Esophagus muscularis mucosa (tissue), 4 donors: ENCODE results near the gene APOBEC3A.
A peak's percentile ranks its signal among the peaks of the same experiment; 100 is the strongest.

Experiments
- EP300 ChIP-seq: sonication (generic); formaldehyde crosslinking; IDR thresholded peaks from one replicate; pipeline ENCODE4 v1.6.1; 2017; ENCODE audit warnings: antibody characterized with exemption
- POLR2A ChIP-seq: fragments of 450-650 bp; IDR thresholded peaks from one replicate; pipeline ENCODE4 v1.6.1; 2017; ENCODE audit warnings: antibody characterized with exemption, moderate library complexity, mild to moderate bottlenecking, low read depth
- POLR2AphosphoS5 ChIP-seq, 2 donors: sonication (generic); formaldehyde crosslinking; IDR thresholded peaks; one replicate each; pipeline ENCODE4 v1.6.1; 2017; ENCODE audit warnings: antibody characterized with exemption in 2 of 2
- TF ChIP-seq, protein P1 (sequence below), 3 experiments: fragments of 200-600 bp in 2 of 3; fragments of 450-650 bp in 1 of 3; sonication (generic) in 2 of 3; IDR thresholded peaks; one replicate each; pipeline ENCODE4 v1.5.1; 2017 to 2019; ENCODE audit warnings: antibody characterized with exemption in 3 of 3, mild to moderate bottlenecking in 2 of 3, moderate library complexity in 1 of 3

DNA sequence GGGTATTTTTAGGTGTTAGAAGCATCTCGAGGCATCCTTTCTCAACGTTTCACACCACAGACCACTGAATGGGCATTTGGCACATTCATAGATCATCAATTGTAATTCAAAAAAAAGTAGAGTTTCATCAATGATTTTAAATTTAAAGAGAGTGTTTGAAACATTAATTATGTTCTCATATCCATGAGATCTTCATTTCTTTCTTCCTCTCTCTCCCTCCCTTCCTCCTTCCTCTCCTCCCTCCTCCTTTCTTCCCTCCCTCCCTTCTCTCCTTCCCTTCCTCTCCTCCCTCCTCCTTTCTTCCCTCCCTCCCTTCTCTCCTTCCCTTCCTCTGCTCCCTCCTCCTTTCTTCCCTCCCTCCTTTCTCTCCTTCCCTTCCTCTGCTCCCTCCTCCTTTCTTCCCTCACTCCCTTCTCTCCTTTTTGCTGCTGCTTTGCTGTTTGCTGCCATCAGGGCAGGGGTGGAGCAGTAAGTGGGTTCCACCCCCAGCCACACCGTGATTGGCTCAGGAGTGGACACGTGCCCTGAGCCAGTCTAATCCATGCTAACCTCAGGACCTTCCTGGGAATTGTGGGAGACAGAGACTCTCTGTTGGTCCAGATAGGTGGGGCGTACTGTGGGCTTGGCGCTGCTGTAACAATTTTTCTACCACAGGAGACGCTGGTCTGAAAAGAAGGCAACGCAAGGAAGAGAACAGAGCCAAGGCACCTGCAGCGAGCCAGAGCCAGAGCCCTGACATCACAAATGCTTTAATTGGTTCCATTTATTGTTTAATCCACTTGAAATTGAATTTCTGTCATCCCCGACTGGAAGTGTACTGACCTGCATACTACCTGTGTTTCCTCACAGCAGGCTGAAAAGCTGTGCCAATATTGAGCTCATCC, 33.7 kb upstream of the APOBEC3A start:
- TF ChIP-seq, protein P1, sequence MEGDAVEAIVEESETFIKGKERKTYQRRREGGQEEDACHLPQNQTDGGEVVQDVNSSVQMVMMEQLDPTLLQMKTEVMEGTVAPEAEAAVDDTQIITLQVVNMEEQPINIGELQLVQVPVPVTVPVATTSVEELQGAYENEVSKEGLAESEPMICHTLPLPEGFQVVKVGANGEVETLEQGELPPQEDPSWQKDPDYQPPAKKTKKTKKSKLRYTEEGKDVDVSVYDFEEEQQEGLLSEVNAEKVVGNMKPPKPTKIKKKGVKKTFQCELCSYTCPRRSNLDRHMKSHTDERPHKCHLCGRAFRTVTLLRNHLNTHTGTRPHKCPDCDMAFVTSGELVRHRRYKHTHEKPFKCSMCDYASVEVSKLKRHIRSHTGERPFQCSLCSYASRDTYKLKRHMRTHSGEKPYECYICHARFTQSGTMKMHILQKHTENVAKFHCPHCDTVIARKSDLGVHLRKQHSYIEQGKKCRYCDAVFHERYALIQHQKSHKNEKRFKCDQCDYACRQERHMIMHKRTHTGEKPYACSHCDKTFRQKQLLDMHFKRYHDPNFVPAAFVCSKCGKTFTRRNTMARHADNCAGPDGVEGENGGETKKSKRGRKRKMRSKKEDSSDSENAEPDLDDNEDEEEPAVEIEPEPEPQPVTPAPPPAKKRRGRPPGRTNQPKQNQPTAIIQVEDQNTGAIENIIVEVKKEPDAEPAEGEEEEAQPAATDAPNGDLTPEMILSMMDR (IDR thresholded peaks at IDR 0.05): peak in 2 of 3 experiments; percentile 37 to 54
- TF ChIP-seq POLR2A: no peak
- no peak for TF ChIP-seq EP300
- peak; percentile 88 to 90 for TF ChIP-seq POLR2AphosphoS5 (IDR thresholded peaks at IDR 0.05)
